ENCODE data around the gene SPATA1. TPM values are rescaled to one million over a fixed set of nuclear protein-coding genes. Genes with fewer than 3 reads are reported as not detected.

The SPATA1 gene
- total and polyA plus RNA-seq, 2 of the 13 experiments (the other 11 are each of a cell fraction or from before 2014, with no cell fraction given): 0.70 to 1.4 TPM

DNA sequence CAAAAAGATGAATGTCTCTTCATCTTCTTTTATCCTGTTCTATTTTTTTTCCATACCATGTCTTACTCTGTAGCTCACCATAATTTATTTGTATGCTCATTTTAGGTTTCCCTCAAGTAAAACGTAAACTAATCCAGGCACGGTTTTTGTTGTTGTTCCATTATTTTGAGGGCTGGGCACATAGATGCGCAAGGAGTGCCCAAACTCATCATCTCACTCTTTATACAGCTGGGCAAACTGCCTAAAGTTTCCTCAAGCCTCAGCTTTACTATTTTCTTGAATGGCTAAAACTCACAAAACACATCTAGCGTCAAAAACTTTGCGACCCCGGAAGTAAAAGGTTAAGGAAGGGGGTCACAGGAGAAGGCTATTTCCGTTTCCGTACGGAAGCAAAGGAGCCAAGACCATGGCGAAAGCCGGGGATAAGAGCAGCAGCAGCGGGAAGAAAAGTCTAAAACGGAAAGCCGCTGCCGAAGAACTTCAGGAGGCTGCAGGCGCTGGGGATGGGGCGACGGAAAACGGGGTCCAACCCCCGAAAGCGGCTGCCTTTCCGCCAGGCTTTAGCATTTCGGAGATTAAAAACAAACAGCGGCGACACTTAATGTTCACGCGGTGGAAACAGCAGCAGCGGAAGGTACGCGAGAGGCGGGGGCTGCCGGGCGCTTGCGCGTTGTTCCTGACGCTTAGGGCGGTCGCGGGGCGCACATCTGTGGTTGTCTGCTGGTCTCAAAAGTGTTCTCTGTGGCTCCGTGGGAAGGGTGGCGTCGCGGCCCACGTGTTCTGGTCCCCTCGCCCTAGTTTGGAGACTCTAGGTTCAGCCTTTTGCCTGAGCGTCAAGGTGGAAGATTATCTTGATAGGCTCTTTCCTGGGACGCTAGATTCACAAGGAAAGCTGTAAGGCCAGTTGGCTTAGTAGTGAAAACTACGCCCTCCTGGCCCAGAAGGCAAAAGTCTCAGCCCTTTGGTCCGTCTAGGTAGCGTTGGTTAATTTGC lies 27.0 kb upstream of the SPATA1 start, which contains the start of gene RPF1 (continued):
- TF ChIP-seq, protein P1, sequence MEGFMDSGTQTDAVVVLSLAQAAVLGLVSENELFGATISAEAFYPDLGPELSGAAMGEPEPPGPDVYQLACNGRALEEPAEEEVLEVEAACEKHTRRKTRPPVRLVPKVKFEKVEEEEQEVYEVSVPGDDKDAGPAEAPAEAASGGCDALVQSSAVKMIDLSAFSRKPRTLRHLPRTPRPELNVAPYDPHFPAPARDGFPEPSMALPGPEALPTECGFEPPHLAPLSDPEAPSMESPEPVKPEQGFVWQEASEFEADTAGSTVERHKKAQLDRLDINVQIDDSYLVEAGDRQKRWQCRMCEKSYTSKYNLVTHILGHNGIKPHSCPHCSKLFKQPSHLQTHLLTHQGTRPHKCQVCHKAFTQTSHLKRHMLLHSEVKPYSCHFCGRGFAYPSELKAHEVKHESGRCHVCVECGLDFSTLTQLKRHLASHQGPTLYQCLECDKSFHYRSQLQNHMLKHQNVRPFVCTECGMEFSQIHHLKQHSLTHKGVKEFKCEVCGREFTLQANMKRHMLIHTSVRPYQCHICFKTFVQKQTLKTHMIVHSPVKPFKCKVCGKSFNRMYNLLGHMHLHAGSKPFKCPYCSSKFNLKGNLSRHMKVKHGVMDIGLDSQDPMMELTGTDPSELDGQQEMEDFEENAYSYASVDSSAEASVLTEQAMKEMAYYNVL (CRISPR knock-in tag; IDR thresholded peaks at IDR 0.05; ENCODE audit: borderline replicate concordance): peak; percentile 56; the same call in 1 of the 2 replicates
- TF ChIP-seq SRSF9 (IDR thresholded peaks at IDR 0.05; ENCODE audit: borderline replicate concordance, insufficient read depth, low read depth, low read length, poor library complexity, severe bottlenecking) (no peak), ZNF30 (CRISPR knock-in tag; IDR thresholded peaks at IDR 0.05) (no peak), ESRRA (CRISPR knock-in tag; IDR thresholded peaks at IDR 0.05; ENCODE audit: low read depth) (0 out of 2 replicates have a peak, but pooled peaks have one; percentile 29), FOXK1 (CRISPR knock-in tag; IDR thresholded peaks at IDR 0.05; ENCODE audit: borderline replicate concordance, low read depth) (peak; percentile 72; the same call in 1 of the 2 replicates), SP1 (IDR thresholded peaks at IDR 0.05) (no peak), SP1 (CRISPR knock-in tag; IDR thresholded peaks at IDR 0.05) (no peak), TEAD2 (CRISPR knock-in tag; IDR thresholded peaks at IDR 0.05) (no peak), NCOA2 (CRISPR knock-in tag; IDR thresholded peaks at IDR 0.05) (peak; percentile 25; the same call in 1 of the 2 replicates)
- TF ChIP-seq, protein P2, sequence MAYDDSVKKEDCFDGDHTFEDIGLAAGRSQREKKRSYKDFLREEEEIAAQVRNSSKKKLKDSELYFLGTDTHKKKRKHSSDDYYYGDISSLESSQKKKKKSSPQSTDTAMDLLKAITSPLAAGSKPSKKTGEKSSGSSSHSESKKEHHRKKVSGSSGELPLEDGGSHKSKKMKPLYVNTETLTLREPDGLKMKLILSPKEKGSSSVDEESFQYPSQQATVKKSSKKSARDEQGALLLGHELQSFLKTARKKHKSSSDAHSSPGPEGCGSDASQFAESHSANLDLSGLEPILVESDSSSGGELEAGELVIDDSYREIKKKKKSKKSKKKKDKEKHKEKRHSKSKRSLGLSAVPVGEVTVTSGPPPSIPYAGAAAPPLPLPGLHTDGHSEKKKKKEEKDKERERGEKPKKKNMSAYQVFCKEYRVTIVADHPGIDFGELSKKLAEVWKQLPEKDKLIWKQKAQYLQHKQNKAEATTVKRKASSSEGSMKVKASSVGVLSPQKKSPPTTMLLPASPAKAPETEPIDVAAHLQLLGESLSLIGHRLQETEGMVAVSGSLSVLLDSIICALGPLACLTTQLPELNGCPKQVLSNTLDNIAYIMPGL (CRISPR knock-in tag; IDR thresholded peaks at IDR 0.05; ENCODE audit: borderline replicate concordance in 1 of 2, low read depth in 1 of 2): peak; percentile 40 to 74; a peak in 3 of 4 replicates
- TF ChIP-seq, protein P3, sequence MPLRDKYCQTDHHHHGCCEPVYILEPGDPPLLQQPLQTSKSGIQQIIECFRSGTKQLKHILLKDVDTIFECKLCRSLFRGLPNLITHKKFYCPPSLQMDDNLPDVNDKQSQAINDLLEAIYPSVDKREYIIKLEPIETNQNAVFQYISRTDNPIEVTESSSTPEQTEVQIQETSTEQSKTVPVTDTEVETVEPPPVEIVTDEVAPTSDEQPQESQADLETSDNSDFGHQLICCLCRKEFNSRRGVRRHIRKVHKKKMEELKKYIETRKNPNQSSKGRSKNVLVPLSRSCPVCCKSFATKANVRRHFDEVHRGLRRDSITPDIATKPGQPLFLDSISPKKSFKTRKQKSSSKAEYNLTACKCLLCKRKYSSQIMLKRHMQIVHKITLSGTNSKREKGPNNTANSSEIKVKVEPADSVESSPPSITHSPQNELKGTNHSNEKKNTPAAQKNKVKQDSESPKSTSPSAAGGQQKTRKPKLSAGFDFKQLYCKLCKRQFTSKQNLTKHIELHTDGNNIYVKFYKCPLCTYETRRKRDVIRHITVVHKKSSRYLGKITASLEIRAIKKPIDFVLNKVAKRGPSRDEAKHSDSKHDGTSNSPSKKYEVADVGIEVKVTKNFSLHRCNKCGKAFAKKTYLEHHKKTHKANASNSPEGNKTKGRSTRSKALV (CRISPR knock-in tag; IDR thresholded peaks at IDR 0.05): 0 out of 2 replicates have a peak, but pooled peaks have one; percentile 33
- TF ChIP-seq, protein P4, sequence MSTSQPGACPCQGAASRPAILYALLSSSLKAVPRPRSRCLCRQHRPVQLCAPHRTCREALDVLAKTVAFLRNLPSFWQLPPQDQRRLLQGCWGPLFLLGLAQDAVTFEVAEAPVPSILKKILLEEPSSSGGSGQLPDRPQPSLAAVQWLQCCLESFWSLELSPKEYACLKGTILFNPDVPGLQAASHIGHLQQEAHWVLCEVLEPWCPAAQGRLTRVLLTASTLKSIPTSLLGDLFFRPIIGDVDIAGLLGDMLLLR (CRISPR knock-in tag; IDR thresholded peaks at IDR 0.05): peak; percentile 68; the same call in 1 of the 2 replicates
- TF ChIP-seq, protein P5, sequence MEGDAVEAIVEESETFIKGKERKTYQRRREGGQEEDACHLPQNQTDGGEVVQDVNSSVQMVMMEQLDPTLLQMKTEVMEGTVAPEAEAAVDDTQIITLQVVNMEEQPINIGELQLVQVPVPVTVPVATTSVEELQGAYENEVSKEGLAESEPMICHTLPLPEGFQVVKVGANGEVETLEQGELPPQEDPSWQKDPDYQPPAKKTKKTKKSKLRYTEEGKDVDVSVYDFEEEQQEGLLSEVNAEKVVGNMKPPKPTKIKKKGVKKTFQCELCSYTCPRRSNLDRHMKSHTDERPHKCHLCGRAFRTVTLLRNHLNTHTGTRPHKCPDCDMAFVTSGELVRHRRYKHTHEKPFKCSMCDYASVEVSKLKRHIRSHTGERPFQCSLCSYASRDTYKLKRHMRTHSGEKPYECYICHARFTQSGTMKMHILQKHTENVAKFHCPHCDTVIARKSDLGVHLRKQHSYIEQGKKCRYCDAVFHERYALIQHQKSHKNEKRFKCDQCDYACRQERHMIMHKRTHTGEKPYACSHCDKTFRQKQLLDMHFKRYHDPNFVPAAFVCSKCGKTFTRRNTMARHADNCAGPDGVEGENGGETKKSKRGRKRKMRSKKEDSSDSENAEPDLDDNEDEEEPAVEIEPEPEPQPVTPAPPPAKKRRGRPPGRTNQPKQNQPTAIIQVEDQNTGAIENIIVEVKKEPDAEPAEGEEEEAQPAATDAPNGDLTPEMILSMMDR (CRISPR knock-in tag; IDR thresholded peaks at IDR 0.05): no peak
